HG03064 (cell line): ENCODE data around the gene ATP2B3.

Experiments
- ATAC-seq: cut with Tn5 transposase; IDR thresholded peaks from one replicate; pipeline ENCODE4 v1.9.1; 2021; ENCODE audit warnings: low read depth; ENCODE audit not compliant: unreplicated experiment

Gene ATP2B3

GRCh38 chrX:153631907-153632594, 114.6 kb downstream of the ATP2B3 start:
- ATAC-seq, result no peak
